MM.1S (cell line): ENCODE data around the gene BSN.

Experiments
- EZH2 ChIP-seq: fragments of 300-600 bp; sonication (generic); optimal IDR thresholded peaks from 2 replicates; pipeline ENCODE3; 2017; ENCODE audit warnings: low read depth, mild to moderate bottlenecking, antibody characterized with exemption, low read length, mixed read lengths
- EZH2phosphoT487 ChIP-seq: fragments of 300-600 bp; sonication (generic); IDR thresholded peaks from 2 replicates; pipeline ENCODE4 v1.6.1; 2018; ENCODE audit warnings: antibody characterized with exemption, low read length
- TF ChIP-seq, protein P1 (sequence below): fragments of 300-600 bp; sonication (generic); IDR thresholded peaks from 2 replicates; pipeline ENCODE4 v1.5.1; 2016; ENCODE audit warnings: antibody characterized with exemption, low read length, mixed read lengths

DNA sequence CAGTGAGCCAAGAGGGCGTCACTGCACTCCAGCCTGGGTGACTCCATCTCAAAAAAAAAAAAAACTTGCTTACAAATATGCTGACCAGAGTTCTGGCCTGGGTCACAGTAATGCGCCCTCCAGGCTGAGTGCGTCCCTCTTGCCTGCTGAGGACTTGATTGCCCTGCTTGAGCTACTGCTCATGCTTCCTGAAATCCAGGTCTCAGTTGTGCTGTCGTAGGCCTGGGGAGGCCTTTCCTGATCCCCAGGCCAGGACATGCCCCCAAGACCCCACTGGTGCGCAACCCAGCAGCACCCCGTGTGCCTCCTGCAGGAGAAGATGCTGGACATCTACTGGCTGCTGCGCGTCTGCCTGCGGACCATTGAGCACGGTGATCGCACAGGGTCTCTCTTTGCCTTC is 157.9 kb downstream of the BSN start:
- TF ChIP-seq, protein P1, sequence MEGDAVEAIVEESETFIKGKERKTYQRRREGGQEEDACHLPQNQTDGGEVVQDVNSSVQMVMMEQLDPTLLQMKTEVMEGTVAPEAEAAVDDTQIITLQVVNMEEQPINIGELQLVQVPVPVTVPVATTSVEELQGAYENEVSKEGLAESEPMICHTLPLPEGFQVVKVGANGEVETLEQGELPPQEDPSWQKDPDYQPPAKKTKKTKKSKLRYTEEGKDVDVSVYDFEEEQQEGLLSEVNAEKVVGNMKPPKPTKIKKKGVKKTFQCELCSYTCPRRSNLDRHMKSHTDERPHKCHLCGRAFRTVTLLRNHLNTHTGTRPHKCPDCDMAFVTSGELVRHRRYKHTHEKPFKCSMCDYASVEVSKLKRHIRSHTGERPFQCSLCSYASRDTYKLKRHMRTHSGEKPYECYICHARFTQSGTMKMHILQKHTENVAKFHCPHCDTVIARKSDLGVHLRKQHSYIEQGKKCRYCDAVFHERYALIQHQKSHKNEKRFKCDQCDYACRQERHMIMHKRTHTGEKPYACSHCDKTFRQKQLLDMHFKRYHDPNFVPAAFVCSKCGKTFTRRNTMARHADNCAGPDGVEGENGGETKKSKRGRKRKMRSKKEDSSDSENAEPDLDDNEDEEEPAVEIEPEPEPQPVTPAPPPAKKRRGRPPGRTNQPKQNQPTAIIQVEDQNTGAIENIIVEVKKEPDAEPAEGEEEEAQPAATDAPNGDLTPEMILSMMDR, result no peak
- TF ChIP-seq EZH2phosphoT487 (no peak), EZH2 (no peak)
